GM18951 (cell line): Measurements from ENCODE around the gene SLC39A11.

ENCODE experiments used
- POLR2A ChIP-seq: IDR thresholded peaks from 4 replicates; pipeline ENCODE4 v1.6.1; 2011; ENCODE audit warnings: mild to moderate bottlenecking; ENCODE audit not compliant: insufficient read length, insufficient read depth; ENCODE audit errors: extremely low read depth
- in situ Hi-C: fragments of 300-500 bp; cut with MboI; formaldehyde crosslinking; loops from one replicate; pipeline ENCODE4 v1.12.0; 2022; ENCODE audit warnings: low sequenced_read_pairs, mixed read lengths, inconsistent platforms; ENCODE audit not compliant: unreplicated experiment

SLC39A11 gene

GRCh38 chr17:72974605-72975232 is 117.8 kb downstream of the SLC39A11 start:
- TF ChIP-seq POLR2A = no peak
- in situ Hi-C loops = no loop called here

- no peak for TF ChIP-seq POLR2A
- in situ Hi-C loops = no loop called here
These were observed 120.1 kb downstream of the SLC39A11 start for GRCh38 chr17:72972263-72972951.

GRCh38 chr17:72971226-72971880 is 121.1 kb downstream of the SLC39A11 start:
- in situ Hi-C loops = no loop called here
- TF ChIP-seq POLR2A = no peak

GRCh38 chr17:72970797-72971196 is 121.7 kb downstream of the SLC39A11 start:
- no peak for TF ChIP-seq POLR2A
- in situ Hi-C loops = no loop called here

- in situ Hi-C loops = no loop called here
These were observed 122.2 kb downstream of the SLC39A11 start for GRCh38 chr17:72970246-72970645.

GRCh38 chr17:72969293-72969906 is 123.1 kb downstream of the SLC39A11 start:
- in situ Hi-C loops = no loop called here
- no peak for TF ChIP-seq POLR2A

More at GRCh38 chr17:72970246-72970645, 122.2 kb downstream of the SLC39A11 start:
- no peak for TF ChIP-seq POLR2A

GRCh38 chr17:72968798-72969197 is 123.7 kb downstream of the SLC39A11 start:
- TF ChIP-seq POLR2A = no peak
- in situ Hi-C loops = no loop called here

GRCh38 chr17:72967977-72968585 is 124.4 kb downstream of the SLC39A11 start:
- in situ Hi-C loops = no loop called here
- TF ChIP-seq POLR2A = no peak

- in situ Hi-C loops = no loop called here
- TF ChIP-seq POLR2A = no peak
These were observed 125.1 kb downstream of the SLC39A11 start for GRCh38 chr17:72967277-72967970.

GRCh38 chr17:72962106-72962505 is 130.4 kb downstream of the SLC39A11 start:
- in situ Hi-C loops = no loop called here
- TF ChIP-seq POLR2A = no peak

- in situ Hi-C loops = no loop called here
- TF ChIP-seq POLR2A = no peak
These were observed 136.9 kb downstream of the SLC39A11 start for GRCh38 chr17:72955391-72956140.

- TF ChIP-seq POLR2A = no peak
- in situ Hi-C loops = no loop called here
These were observed 137.9 kb downstream of the SLC39A11 start for GRCh38 chr17:72954579-72954978.

- no peak for TF ChIP-seq POLR2A
These were observed 138.9 kb downstream of the SLC39A11 start for GRCh38 chr17:72953621-72954020.

More at GRCh38 chr17:72953621-72954020, 138.9 kb downstream of the SLC39A11 start:
- in situ Hi-C loops = no loop called here
